Endothelial cell of umbilical vein (primary cell): ENCODE results near the gene ZSWIM5.
"Not testable (repeated sequence)": the region's sequence is repeated elsewhere in the genome, so short reads cannot be mapped to it uniquely, and the experiment has no call there.

Experiments used
- POLR2A ChIP-seq: IDR thresholded peaks from 2 replicates; pipeline ENCODE4 v1.6.1; 2012; ENCODE audit warnings: low read depth, mild to moderate bottlenecking, control low read depth, low read length
- POLR2AphosphoS5 ChIP-seq: IDR thresholded peaks from 2 replicates; pipeline ENCODE4 v1.6.1; 2012; ENCODE audit warnings: low read depth, mild to moderate bottlenecking, control low read depth, low read length, moderate library complexity; ENCODE audit not compliant: insufficient read depth
- TF ChIP-seq, protein P1 (sequence below), 2 donors: IDR thresholded peaks; 1 replicate in 1 of 2; 2 replicates in 1 of 2; pipeline ENCODE4 v1.5.1; 2011; ENCODE audit warnings: low read length in 2 of 2, mild to moderate bottlenecking in 2 of 2, moderate library complexity in 2 of 2, control low read depth in 1 of 2, inconsistent platforms in 1 of 2, low read depth in 1 of 2; ENCODE audit not compliant: insufficient read depth in 1 of 2; ENCODE audit errors: extremely low read depth in 1 of 2

DNA sequence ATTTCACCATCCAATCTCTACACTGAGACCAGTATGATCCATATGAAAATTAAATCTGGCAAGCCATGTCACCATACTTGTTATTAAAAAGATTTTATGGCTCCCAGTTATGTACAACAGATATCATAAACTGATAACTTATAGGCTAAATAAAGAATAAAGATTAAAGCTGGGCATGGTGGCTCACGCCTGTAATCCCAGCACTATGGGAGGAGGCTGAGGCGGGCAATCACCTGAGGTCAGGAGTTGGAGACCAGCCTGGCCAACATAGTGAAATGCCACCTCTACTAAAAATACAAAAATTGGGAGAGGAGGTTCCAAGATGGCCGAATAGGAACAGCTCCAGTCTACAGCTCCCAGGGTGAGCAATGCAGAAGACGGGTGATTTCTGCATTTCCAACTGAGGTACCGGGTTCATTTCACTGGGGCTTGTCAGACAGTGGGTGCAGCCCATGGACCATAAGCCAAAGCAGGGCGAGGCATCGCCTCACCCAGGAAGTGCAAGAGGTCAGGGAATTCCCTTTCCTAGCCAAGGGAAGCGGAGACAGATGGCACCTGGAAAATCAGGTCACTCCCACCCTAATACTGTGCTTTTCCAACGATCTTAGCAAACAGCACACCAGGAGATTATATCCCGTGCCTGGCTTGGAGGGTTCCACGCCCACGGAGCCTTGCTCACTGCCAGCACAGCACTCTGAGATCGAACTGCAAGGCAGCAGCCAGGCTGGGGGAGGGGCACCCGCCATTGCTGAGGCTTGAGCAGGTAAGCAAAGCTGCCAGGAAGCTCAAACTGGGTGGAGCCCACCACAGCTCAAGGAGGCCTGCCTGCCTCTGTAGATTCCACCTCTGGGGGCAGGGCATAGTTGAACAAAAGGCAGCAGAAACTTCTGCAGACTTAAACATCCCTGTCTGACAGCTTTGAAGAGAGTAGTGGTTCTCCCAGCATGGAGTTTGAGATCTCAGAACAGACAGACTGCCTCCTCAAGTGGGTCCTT is 44.1 kb downstream of the ZSWIM5 start:
- not testable (repeated sequence) for TF ChIP-seq POLR2AphosphoS5, POLR2A
- TF ChIP-seq, protein P1, sequence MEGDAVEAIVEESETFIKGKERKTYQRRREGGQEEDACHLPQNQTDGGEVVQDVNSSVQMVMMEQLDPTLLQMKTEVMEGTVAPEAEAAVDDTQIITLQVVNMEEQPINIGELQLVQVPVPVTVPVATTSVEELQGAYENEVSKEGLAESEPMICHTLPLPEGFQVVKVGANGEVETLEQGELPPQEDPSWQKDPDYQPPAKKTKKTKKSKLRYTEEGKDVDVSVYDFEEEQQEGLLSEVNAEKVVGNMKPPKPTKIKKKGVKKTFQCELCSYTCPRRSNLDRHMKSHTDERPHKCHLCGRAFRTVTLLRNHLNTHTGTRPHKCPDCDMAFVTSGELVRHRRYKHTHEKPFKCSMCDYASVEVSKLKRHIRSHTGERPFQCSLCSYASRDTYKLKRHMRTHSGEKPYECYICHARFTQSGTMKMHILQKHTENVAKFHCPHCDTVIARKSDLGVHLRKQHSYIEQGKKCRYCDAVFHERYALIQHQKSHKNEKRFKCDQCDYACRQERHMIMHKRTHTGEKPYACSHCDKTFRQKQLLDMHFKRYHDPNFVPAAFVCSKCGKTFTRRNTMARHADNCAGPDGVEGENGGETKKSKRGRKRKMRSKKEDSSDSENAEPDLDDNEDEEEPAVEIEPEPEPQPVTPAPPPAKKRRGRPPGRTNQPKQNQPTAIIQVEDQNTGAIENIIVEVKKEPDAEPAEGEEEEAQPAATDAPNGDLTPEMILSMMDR (IDR thresholded peaks at IDR 0.05; ENCODE audit: extremely low read depth in 1 of 2, insufficient read depth in 1 of 2, low read depth in 1 of 2, low read length in 2 of 2) = not testable (repeated sequence)
